Natural killer cell (primary cell): ENCODE measurements around the gene MCF2L. TPM values are rescaled to one million over a fixed set of nuclear protein-coding genes. Genes with fewer than 3 reads are reported as not detected.

Experiments used
- ATAC-seq, 3 donors: fragments of 150-1000 bp in 2 of 3; fragments of 200-7000 bp in 1 of 3; cut with Tn5 transposase; 1 replicate in 1 of 3; 2 replicates in 2 of 3; pipeline ENCODE4 v1.10.0; 2021; ENCODE audit warnings: mild to moderate bottlenecking in 2 of 3, moderate library complexity in 2 of 3
- DNase-seq, 2 donors: peaks; one replicate each; pipeline versions ENCODE4 v3.0.0 to v3.0.0-alpha.2; 2013 to 2021; ENCODE audit warnings: mixed read lengths in 1 of 2
- H3K27ac ChIP-seq: one replicate; pipeline ENCODE4 v1.5.1; 2013; ENCODE audit warnings: mild to moderate bottlenecking, low read length
- H3K27me3 ChIP-seq: one replicate; pipeline ENCODE4 v1.6.1; 2013; ENCODE audit warnings: low read length; ENCODE audit not compliant: control insufficient read depth, insufficient read depth
- H3K36me3 ChIP-seq: one replicate; pipeline ENCODE4 v1.6.1; 2013; ENCODE audit warnings: low read length; ENCODE audit not compliant: control insufficient read depth, insufficient read depth
- H3K4me1 ChIP-seq: one replicate; pipeline ENCODE4 v1.6.1; 2013; ENCODE audit warnings: low read length; ENCODE audit not compliant: control insufficient read depth, insufficient read depth
- H3K4me3 ChIP-seq: one replicate; pipeline ENCODE4 v1.5.1; 2013; ENCODE audit warnings: low read length
- H3K9me3 ChIP-seq: one replicate; pipeline ENCODE4 v1.6.1; 2013; ENCODE audit warnings: low read length; ENCODE audit not compliant: control insufficient read depth, insufficient read depth
- H3K27ac Mint-ChIP-seq, 2 donors: one replicate each; pipeline ENCODE4 v1.8.0; 2022; ENCODE audit warnings: mild to moderate bottlenecking in 2 of 2, mixed read lengths in 2 of 2, moderate library complexity in 1 of 2
- H3K27me3 Mint-ChIP-seq, 2 donors: one replicate each; pipeline ENCODE4 v1.8.0; 2022; ENCODE audit warnings: low read depth in 2 of 2, mixed read lengths in 2 of 2
- H3K36me3 Mint-ChIP-seq: one replicate; pipeline ENCODE4 v1.8.0; 2022; ENCODE audit warnings: mixed read lengths
- H3K4me1 Mint-ChIP-seq, 2 donors: one replicate each; pipeline ENCODE4 v1.8.0; 2022; ENCODE audit warnings: mixed read lengths in 2 of 2
- H3K4me3 Mint-ChIP-seq: one replicate; pipeline ENCODE4 v1.8.0; 2022; ENCODE audit warnings: mild to moderate bottlenecking, moderate library complexity, mixed read lengths
- H3K9me3 Mint-ChIP-seq, 2 donors: one replicate each; pipeline ENCODE4 v1.8.0; 2022; ENCODE audit warnings: mixed read lengths in 2 of 2
- CTCF ChIP-seq: fragments of 200-600 bp; IDR thresholded peaks from one replicate; pipeline ENCODE4 v1.8.0; 2022; ENCODE audit warnings: antibody characterized with exemption
- WGBS: methylation state at CpG from one replicate; pipeline ENCODE4 v1.1.7; 2013; ENCODE audit warnings: missing lambda C conversion rate; ENCODE audit not compliant: insufficient coverage; 5-methylcytosine and 5-hydroxymethylcytosine counted together
- intact Hi-C: fragments of 100-400 bp; cut with micrococcal nuclease; formaldehyde crosslinking; loops from one replicate; pipeline ENCODE4 v1.14.2; 2022
- total RNA-seq, 4 donors: library from RNA; stranded (reverse); fragments of 120-200 nt in 1 of 4; gene quantifications; one replicate each; pipeline versions ENCODE4 v1.2.3 to v1.2.4, GENCODE V29; 2013 to 2022

Gene MCF2L
- total RNA-seq, 3 donors from 2014 or later (not counting 1 experiment from before 2014, with no cell fraction given), result 1.7 to 3.0 (median 3.0) TPM

- WGBS, result 96% methylated on average over 15 of the region's 15 CpGs
- Mint-ChIP-seq H3K9me3 (no peaks in the 10 kb centered on the region), H3K36me3 (peaks cover 6% of the 10 kb centered on the region), H3K4me1 (peaks cover 13% of the 10 kb centered on the region in 2 donors), H3K27ac (no peak overlapping the region), H3K27me3 (peaks cover 21 to 39% of the 10 kb centered on the region in 2 donors), H3K4me3 (no peak overlapping the region)
- intact Hi-C loops, result no loop called here
- no peaks in the 10 kb centered on the region for H3K9me3 ChIP-seq
- H3K4me3 ChIP-seq, result no peak overlapping the region
- DNase-seq (no peak), ATAC-seq (peak in 1 of 3 donors; percentile 6)
- H3K36me3 ChIP-seq, result no peaks in the 10 kb centered on the region
- H3K27ac ChIP-seq, result no peak overlapping the region
- peaks cover 4% of the 10 kb centered on the region for H3K27me3 ChIP-seq
- H3K4me1 ChIP-seq, result peaks cover 10% of the 10 kb centered on the region
- no peak for TF ChIP-seq CTCF
Measured at GRCh38 chr13:112926003-112926402, 43.0 kb upstream of the MCF2L start.

GRCh38 chr13:112926993-112927392, 42.0 kb upstream of the MCF2L start:
- H3K4me3 Mint-ChIP-seq, result no peak overlapping the region
- ATAC-seq (no peak), DNase-seq (no peak)
- Histone ChIP-seq H3K4me3 (no peak overlapping the region), H3K36me3 (no peaks in the 10 kb centered on the region), H3K4me1 (peaks cover 10% of the 10 kb centered on the region), H3K9me3 (no peaks in the 10 kb centered on the region), H3K27ac (no peak overlapping the region), H3K27me3 (peaks cover 8% of the 10 kb centered on the region)
- 90% methylated on average over 5 of the region's 5 CpGs for WGBS
- TF ChIP-seq CTCF, result no peak
- no peak overlapping the region for H3K27ac Mint-ChIP-seq
- intact Hi-C loops, result no loop called here
- H3K36me3 Mint-ChIP-seq, result peaks cover 6% of the 10 kb centered on the region
- H3K4me1 Mint-ChIP-seq, result peaks cover 13% of the 10 kb centered on the region in 2 donors
- H3K9me3 Mint-ChIP-seq, result no peaks in the 10 kb centered on the region
- H3K27me3 Mint-ChIP-seq, result peaks cover 21 to 41% of the 10 kb centered on the region in 2 donors

DNA sequence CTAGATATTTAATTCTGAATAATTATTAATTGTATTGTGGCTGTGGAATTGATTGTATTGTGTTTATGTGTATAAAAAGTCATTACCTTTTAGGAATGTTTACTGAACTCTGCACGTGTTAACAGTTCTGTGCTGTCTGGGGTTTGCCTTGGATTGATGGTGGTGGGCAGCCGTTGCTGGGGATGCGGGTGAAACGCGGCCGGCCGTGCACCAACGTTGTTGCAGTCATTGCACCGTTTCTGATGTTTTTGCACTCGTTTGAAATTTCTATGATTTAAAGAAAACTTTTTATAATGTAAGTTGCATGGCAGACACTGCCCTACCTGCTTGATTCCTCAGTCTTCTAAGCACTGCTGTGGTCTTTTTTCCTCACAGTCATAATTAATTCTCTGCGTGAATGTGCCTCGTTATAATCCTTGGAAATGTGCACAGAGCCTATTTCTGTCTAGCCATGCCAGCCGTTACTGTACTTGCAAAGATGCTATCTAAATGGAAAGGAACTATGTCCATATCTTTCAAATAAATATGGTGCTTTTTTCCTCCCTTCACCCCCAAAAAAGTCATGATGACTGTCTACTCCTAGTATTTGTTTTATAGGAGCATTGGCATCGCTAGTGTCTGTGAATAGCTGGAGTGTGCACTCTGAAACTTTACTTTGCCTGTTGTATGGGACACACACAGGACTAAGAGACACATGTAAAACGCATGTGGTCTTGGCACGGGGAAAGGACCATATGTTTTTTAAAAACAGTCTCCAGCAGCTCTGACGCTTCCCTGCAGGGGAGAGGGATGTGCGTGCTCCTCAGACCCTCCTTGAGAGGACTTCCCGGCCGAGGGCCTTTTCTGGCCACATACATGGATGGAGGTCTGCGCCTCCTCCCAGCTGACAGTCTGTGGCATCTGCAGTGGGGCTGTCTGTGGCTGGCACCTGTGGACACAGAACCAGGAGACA, 40.7 kb upstream of the MCF2L start:
- ATAC-seq (no peak), DNase-seq (no peak)
- Histone ChIP-seq H3K36me3 (no peaks in the 10 kb centered on the region), H3K27ac (no peak overlapping the region), H3K4me1 (peaks cover 10% of the 10 kb centered on the region), H3K4me3 (no peak overlapping the region), H3K27me3 (peaks cover 8% of the 10 kb centered on the region), H3K9me3 (no peaks in the 10 kb centered on the region)
- intact Hi-C loops, result no loop called here
- Mint-ChIP-seq H3K9me3 (no peaks in the 10 kb centered on the region), H3K27ac (no peak overlapping the region), H3K27me3 (peaks cover 21 to 44% of the 10 kb centered on the region in 2 donors), H3K4me1 (peaks cover 13% of the 10 kb centered on the region in 2 donors), H3K36me3 (peaks cover 6% of the 10 kb centered on the region), H3K4me3 (no peak overlapping the region)
- TF ChIP-seq CTCF, result no peak
- 72% methylated on average over 21 of the region's 21 CpGs for WGBS
